Thyroid gland (tissue), 4 donors: ENCODE measurements around the gene CDK13. TPM values are rescaled to one million over a fixed set of nuclear protein-coding genes. Genes with fewer than 3 reads are reported as not detected.
A peak's percentile ranks its signal among the peaks of the same experiment; 100 is the strongest.

Experiments
- DNase-seq, 2 donors: peaks; one replicate each; pipeline ENCODE4 v3.0.0-alpha.2; 2019
- H3K27ac ChIP-seq, 3 donors: fragments of 200-600 bp; sonication (generic); 1 replicate in 2 of 3; 2 replicates in 1 of 3; pipeline ENCODE4 v1.5.1; 2016 to 2019; ENCODE audit warnings: mild to moderate bottlenecking in 1 of 3, moderate library complexity in 1 of 3
- H3K27me3 ChIP-seq: fragments of 200-600 bp; sonication (generic); one replicate; pipeline ENCODE4 v1.5.1; 2019
- H3K36me3 ChIP-seq, 2 donors: fragments of 200-600 bp; sonication (generic); one replicate each; pipeline ENCODE4 v1.5.1; 2016 to 2019
- H3K4me1 ChIP-seq, 2 donors: fragments of 200-600 bp; sonication (generic); one replicate each; pipeline ENCODE4 v1.5.1; 2017 to 2019
- H3K4me3 ChIP-seq, 3 donors: fragments of 200-600 bp; sonication (generic); replicated peaks in 1 of 3; 1 replicate in 2 of 3; 2 replicates in 1 of 3; pipeline ENCODE4 v1.5.1; 2016; ENCODE audit warnings: mild to moderate bottlenecking in 1 of 3
- H3K9me3 ChIP-seq: fragments of 200-600 bp; sonication (generic); one replicate; pipeline ENCODE4 v1.5.1; 2017
- CTCF ChIP-seq, 6 experiments: fragments of 200-600 bp in 3 of 6; fragments of 450-650 bp in 3 of 6; sonication (generic) in 3 of 6; IDR thresholded peaks; one replicate each; pipeline ENCODE4 v1.5.1; 2016 to 2019; ENCODE audit warnings: antibody characterized with exemption in 6 of 6, mild to moderate bottlenecking in 2 of 6, inconsistent platforms in 1 of 6, moderate library complexity in 1 of 6
- POLR2A ChIP-seq, 2 donors: fragments of 450-650 bp; IDR thresholded peaks; one replicate each; pipeline ENCODE4 v1.6.1; 2017; ENCODE audit warnings: antibody characterized with exemption in 2 of 2, mild to moderate bottlenecking in 2 of 2, moderate library complexity in 1 of 2
- WGBS, 2 donors: methylation state at CpG; one replicate each; pipeline ENCODE4 v1.1.5; 2017; 5-methylcytosine and 5-hydroxymethylcytosine counted together
- intact Hi-C: fragments of 100-400 bp; cut with DNase I; formaldehyde crosslinking; loops from one replicate; pipeline ENCODE4 v1.15.1; 2023
- total RNA-seq, 4 donors: library from RNA; depleted of rRNA; stranded (reverse); fragments of >200 nt; gene quantifications; one replicate each; pipeline ENCODE4 v1.2.3, GENCODE V29; 2016

CDK13 gene
- total RNA-seq, 4 donors from 2014 or later = 131 to 191 (median 141) TPM

GRCh38 chr7:39948375-39948955 lies 1.6 kb upstream of the CDK13 start:
- Histone ChIP-seq H3K36me3 (no peaks in the 10 kb centered on the region), H3K27me3 (no peaks in the 10 kb centered on the region), H3K4me3 (peak overlapping the region in 2 of 3 donors; percentile 84 to 94), H3K4me1 (peaks cover 5 to 12% of the 10 kb centered on the region in 2 donors), H3K9me3 (no peaks in the 10 kb centered on the region), H3K27ac (peak overlapping the region; percentile 98 to 99 (median 99))
- 54 to 66% methylated on average over 10 of the region's 10 CpGs for WGBS, 2 donors
- no peak for DNase-seq
- intact Hi-C loops = loop anchor here (5.0 to 10.0 kb wide), 2 partner anchors 51 to 186 kb away; partner anchors contain the start of genes MPLKIP and SUGCT
- TF ChIP-seq POLR2A (IDR thresholded peaks at IDR 0.05) = no peak
- no peak for TF ChIP-seq CTCF (IDR thresholded peaks at IDR 0.05)

GRCh38 chr7:39948956-39949928 lies 814 bp upstream of the CDK13 start:
- TF ChIP-seq POLR2A (IDR thresholded peaks at IDR 0.05) = peak; percentile 22 to 95
- peak in 1 of 6 experiments; percentile 21 for TF ChIP-seq CTCF (IDR thresholded peaks at IDR 0.05)
- no peaks in the 10 kb centered on the region for H3K36me3 ChIP-seq
- peak overlapping the region; percentile 99 for H3K27ac ChIP-seq
- H3K9me3 ChIP-seq = no peaks in the 10 kb centered on the region
- 1% methylated on average over 57 to 65 of the region's 74 CpGs for WGBS, 2 donors
- intact Hi-C loops = loop anchor here (5.0 to 10.0 kb wide), 2 partner anchors 52 to 186 kb away; partner anchors contain the start of genes MPLKIP and SUGCT
- H3K4me3 ChIP-seq = peak overlapping the region; percentile 55 to 94 (median 84)
- H3K4me1 ChIP-seq = peaks cover 13 to 19% of the 10 kb centered on the region in 2 donors
- no peaks in the 10 kb centered on the region for H3K27me3 ChIP-seq
- DNase-seq = peak; percentile 99

GRCh38 chr7:39950473-39951225 lies 593 bp downstream of the CDK13 start:
- Histone ChIP-seq H3K27me3 (no peaks in the 10 kb centered on the region), H3K9me3 (no peaks in the 10 kb centered on the region), H3K4me1 (peaks cover 27 to 32% of the 10 kb centered on the region in 2 donors), H3K36me3 (no peaks in the 10 kb centered on the region), H3K27ac (peak overlapping the region; percentile 99), H3K4me3 (peak overlapping the region; percentile 33 to 94 (median 72))
- 0% methylated on average over 3 to 51 of the region's 93 CpGs for WGBS, 2 donors
- no peak for TF ChIP-seq POLR2A (IDR thresholded peaks at IDR 0.05)
- no peak for TF ChIP-seq CTCF (IDR thresholded peaks at IDR 0.05)
- intact Hi-C loops = loop anchor here (5.0 kb wide), 1 partner anchor 102 kb away; no protein-coding TSS in a partner anchor
- peak; percentile 55 to 58 for DNase-seq

- DNase-seq = peak; percentile 77 to 81
These were observed 1.5 kb downstream of the CDK13 start for GRCh38 chr7:39951226-39952194.

More at GRCh38 chr7:39951226-39952194, 1.5 kb downstream of the CDK13 start:
- Histone ChIP-seq H3K27me3 (no peaks in the 10 kb centered on the region), H3K4me1 (peaks cover 32 to 33% of the 10 kb centered on the region in 2 donors), H3K27ac (peak overlapping the region; percentile 99), H3K36me3 (no peaks in the 10 kb centered on the region), H3K4me3 (peak overlapping the region; percentile 33 to 94 (median 72)), H3K9me3 (no peaks in the 10 kb centered on the region)
- 0 to 1% methylated on average over 26 to 37 of the region's 79 CpGs for WGBS, 2 donors
- TF ChIP-seq POLR2A (IDR thresholded peaks at IDR 0.05) = no peak
- TF ChIP-seq CTCF (IDR thresholded peaks at IDR 0.05) = peak in 4 of 6 experiments; percentile 57 to 76 (median 60)
- intact Hi-C loops = loop anchor here (5.0 kb wide), 1 partner anchor 101 kb away; no protein-coding TSS in a partner anchor
